ENCODE results near the gene PRKACA. TPM values are rescaled to one million over a fixed set of nuclear protein-coding genes. Genes with fewer than 3 reads are reported as not detected.

The PRKACA gene
- total and polyA plus RNA-seq, 4 donors, result 44.1 to 161 (median 111) TPM

DNA sequence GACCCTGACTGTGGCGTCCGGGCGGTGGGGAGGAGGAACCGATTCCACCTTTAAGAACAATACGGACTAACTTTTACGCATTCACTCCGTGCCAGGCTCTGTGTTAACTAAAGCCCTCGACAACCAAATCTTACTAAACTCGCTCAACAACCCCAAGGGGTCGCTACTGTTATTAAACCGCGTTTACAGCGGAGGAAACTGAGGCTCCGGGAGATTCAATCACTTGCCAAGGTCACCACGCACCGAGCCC is 28.2 kb downstream of the PRKACA start:
- H3K36me3 ChIP-seq (ENCODE audit: control insufficient read depth, insufficient read depth, low read length), result peaks cover 33% of the 10 kb centered on the region
- H3K27me3 ChIP-seq (ENCODE audit: control insufficient read depth, insufficient read depth, low read length), result no peaks in the 10 kb centered on the region
- peak overlapping the region; percentile 19 for H3K4me3 ChIP-seq (ENCODE audit: low read depth, low read length)
- 6% methylated on average over 16 of the region's 16 CpGs for WGBS (ENCODE audit: insufficient coverage)
- H3K4me1 ChIP-seq (ENCODE audit: control insufficient read depth, insufficient read depth, low read length), result peaks cover 20% of the 10 kb centered on the region
- peak in 2 of 6 donors; percentile 53 to 69 for DNase-seq (ENCODE audit: low read depth in 4 of 6, low spot score in 6 of 6)
- no peaks in the 10 kb centered on the region for H3K9me3 ChIP-seq (ENCODE audit: control insufficient read depth, insufficient read depth, low read length)
- H3K27ac ChIP-seq (ENCODE audit: low read depth, low read length), result no peak overlapping the region

DNA sequence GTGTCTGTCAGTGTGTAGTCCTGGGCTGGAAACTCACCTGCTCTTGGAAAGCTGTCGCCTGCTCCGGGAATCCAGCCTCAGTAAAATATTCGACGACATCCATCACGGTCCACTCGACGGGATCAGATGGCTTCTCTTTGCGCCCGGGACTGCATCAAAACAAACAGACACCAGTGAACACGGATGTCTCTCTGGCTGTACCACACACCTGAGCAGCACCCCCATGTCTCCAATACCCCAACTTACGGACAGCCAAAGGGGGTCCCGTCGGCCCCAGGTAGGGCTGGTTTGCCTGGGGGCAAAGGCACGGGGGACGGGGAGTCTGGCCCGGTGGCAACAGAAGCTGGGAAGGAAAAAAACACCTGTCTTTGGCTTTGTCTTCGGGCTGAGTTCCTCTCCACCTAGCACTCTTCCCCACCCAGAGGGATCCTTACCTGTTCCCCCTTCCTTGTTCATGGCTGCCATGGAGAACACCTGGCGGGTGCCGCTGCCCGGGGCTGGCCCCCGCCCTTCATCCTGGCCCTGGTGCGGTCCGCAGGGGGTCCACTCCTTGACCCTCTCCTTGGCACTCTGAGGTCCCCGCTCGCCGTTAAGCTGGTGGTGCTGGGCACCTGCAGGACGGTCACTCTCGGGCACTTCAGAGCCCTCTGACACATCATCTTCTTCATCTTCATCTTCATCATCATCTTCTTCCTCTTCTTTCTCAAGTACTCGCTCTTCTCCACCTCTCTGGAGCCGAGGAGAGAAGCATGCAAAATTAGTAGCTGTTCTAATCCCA is 28.7 kb downstream of the PRKACA start:
- WGBS (ENCODE audit: insufficient coverage), result 80% methylated on average over 26 of the region's 30 CpGs

DNA sequence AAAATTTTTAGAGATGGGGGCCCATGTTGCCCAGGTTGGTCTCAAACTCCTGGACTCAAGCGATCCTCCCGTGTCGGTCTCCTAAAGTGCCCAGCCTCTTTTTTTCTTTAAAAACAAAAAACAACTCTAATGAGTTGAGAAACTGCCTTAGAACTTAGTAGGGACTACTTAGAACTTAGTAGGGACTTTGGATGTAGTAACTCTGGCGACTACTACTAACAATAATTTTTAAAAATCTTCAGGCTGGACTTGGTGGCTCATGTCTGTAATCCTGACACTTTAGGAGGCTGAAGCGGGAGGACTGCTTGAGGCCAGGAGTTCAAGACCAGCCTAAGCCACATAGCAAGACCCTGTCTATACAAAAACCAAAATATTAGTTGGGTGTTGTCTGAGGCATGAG is 31.5 kb downstream of the PRKACA start:
- no peak for DNase-seq (ENCODE audit: low read depth in 4 of 6, low spot score in 6 of 6)
- Histone ChIP-seq H3K9me3 (ENCODE audit: control insufficient read depth, insufficient read depth, low read length) (no peaks in the 10 kb centered on the region), H3K27ac (ENCODE audit: low read depth, low read length) (no peak overlapping the region), H3K4me3 (ENCODE audit: low read depth, low read length) (no peak overlapping the region), H3K27me3 (ENCODE audit: control insufficient read depth, insufficient read depth, low read length) (no peaks in the 10 kb centered on the region), H3K36me3 (ENCODE audit: control insufficient read depth, insufficient read depth, low read length) (peaks cover 42% of the 10 kb centered on the region), H3K4me1 (ENCODE audit: control insufficient read depth, insufficient read depth, low read length) (peaks cover 20% of the 10 kb centered on the region)
- WGBS (ENCODE audit: insufficient coverage), result no CpG with 5 or more reads among the region's 5 CpGs

More for the DNA sequence above, 28.7 kb downstream of the PRKACA start:
- Histone ChIP-seq H3K4me1 (ENCODE audit: control insufficient read depth, insufficient read depth, low read length) (peaks cover 20% of the 10 kb centered on the region), H3K36me3 (ENCODE audit: control insufficient read depth, insufficient read depth, low read length) (peaks cover 38% of the 10 kb centered on the region), H3K27ac (ENCODE audit: low read depth, low read length) (no peak overlapping the region), H3K27me3 (ENCODE audit: control insufficient read depth, insufficient read depth, low read length) (no peaks in the 10 kb centered on the region), H3K4me3 (ENCODE audit: low read depth, low read length) (peak overlapping the region; percentile 19), H3K9me3 (ENCODE audit: control insufficient read depth, insufficient read depth, low read length) (no peaks in the 10 kb centered on the region)
- no peak for DNase-seq (ENCODE audit: low read depth in 4 of 6, low spot score in 6 of 6)

DNA sequence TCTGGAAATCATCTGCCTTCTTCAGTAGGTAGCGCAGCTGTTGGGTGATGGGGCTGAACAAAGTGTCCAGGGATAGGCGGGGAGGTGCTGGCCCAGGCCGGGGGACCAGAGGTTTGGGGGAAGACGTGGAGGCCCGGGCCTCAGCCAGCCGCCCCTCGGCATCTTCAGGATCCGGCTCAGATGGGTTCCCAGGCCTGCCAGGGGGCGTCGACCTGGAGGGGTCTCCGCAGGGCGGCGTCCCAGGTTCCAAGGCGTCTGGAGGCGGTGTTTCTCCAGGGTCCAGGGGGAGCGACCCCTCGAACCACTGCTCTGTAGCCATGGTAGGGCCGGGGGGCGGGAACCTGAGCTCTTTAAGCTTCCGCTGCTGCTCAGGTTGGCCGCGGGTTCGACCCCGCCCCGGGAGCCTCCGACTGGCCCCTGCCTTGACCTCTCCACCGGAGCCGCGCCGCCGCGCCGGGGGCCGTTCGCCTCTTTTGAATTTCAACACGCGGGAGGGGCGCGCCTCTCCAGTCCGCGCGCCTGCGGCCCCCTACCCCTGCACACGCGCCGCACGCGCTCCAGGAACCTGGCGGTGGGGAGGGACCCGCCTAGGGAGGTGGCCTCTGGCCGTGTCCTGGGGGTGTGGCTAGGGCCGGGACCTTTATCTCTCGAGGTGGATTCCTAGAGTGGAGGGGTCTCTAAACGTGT is 32.1 kb downstream of the PRKACA start, which contains the start of gene C19orf67:
TSS of gene C19orf67 (minus strand) at position 475 of the 687 bp plus-strand sequence. CDS start at position 319, 156 bp downstream.
- WGBS (ENCODE audit: insufficient coverage), result 38% methylated on average over 51 of the region's 54 CpGs
- no peak for DNase-seq (ENCODE audit: low read depth in 4 of 6, low spot score in 6 of 6)
- H3K27me3 ChIP-seq (ENCODE audit: control insufficient read depth, insufficient read depth, low read length), result no peaks in the 10 kb centered on the region
- H3K36me3 ChIP-seq (ENCODE audit: control insufficient read depth, insufficient read depth, low read length), result peaks cover 42% of the 10 kb centered on the region
- no peak within 1 kb of the TSS for H3K4me3 ChIP-seq (ENCODE audit: low read depth, low read length)
- peaks cover 26% of the 10 kb centered on the region for H3K4me1 ChIP-seq (ENCODE audit: control insufficient read depth, insufficient read depth, low read length)
- no peak within 1 kb of the TSS for H3K27ac ChIP-seq (ENCODE audit: low read depth, low read length)
- H3K9me3 ChIP-seq (ENCODE audit: control insufficient read depth, insufficient read depth, low read length), result no peaks in the 10 kb centered on the region

DNA sequence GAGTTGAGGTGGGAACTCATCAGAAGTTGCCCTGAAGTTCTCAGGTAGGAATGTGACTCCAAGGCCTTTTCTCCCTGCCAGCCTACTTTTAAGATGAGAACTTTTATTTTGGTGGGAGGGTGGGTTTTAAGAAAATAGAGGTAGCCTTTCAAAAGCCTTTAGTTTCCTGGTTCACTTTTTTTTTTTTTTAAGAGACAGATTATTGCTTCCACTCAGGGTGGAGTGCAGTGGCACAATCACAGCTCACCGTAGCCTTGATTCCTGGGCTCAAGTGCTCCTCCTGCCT is 34.9 kb downstream of the PRKACA start:
- Histone ChIP-seq H3K36me3 (ENCODE audit: control insufficient read depth, insufficient read depth, low read length) (peaks cover 27% of the 10 kb centered on the region), H3K4me3 (ENCODE audit: low read depth, low read length) (no peak overlapping the region), H3K9me3 (ENCODE audit: control insufficient read depth, insufficient read depth, low read length) (no peaks in the 10 kb centered on the region), H3K4me1 (ENCODE audit: control insufficient read depth, insufficient read depth, low read length) (peaks cover 22% of the 10 kb centered on the region), H3K27me3 (ENCODE audit: control insufficient read depth, insufficient read depth, low read length) (no peaks in the 10 kb centered on the region), H3K27ac (ENCODE audit: low read depth, low read length) (no peak overlapping the region)
- 0% methylated on average over 1 of the region's 1 CpG for WGBS (ENCODE audit: insufficient coverage)
- DNase-seq (ENCODE audit: low read depth in 4 of 6, low spot score in 6 of 6), result no peak

DNA sequence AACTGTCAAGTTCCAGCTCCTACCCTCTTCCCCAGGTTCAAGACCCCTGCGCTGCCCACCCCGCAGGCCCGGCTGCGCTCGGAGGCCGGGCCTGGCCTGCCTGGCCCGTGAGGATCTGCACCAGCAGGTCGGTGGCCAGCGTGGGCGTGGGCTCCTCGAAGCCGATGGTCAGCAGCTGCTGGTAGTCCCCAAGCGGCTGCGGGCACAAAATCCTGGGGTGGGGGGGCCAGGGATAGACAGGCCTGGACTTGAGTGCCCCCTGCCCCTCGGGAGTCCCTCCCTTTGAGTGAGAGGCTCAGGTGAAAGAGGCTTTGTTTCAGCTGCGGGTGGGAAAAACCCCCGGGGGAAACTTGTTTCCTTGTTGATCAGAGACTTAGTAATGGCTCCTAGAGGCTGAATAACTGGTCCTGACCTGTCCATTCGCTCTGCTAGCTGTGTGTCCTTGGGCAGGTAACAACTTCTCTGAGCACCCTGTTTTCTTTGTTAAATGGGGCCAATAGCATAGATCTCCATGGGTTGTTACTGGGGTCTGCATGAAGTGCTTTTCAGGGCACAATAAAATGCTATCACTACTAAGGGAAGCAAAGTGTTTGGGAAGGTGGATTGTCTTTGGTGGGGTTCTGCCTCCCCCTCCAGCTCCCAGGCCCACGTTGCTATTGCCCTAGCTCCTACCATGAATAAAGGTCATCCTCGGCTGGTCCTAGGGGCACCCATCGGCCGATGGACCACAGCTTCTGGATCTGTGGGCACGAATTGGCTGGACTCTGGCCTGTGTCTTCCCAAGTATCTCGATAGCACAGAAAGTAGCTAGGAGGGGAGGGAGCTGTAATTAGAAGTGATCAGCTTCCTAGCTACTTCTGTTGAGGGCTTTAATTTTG is 35.5 kb downstream of the PRKACA start:
- H3K36me3 ChIP-seq (ENCODE audit: control insufficient read depth, insufficient read depth, low read length), result peaks cover 21% of the 10 kb centered on the region
- H3K27ac ChIP-seq (ENCODE audit: low read depth, low read length), result peak overlapping the region; percentile 85
- H3K27me3 ChIP-seq (ENCODE audit: control insufficient read depth, insufficient read depth, low read length), result no peaks in the 10 kb centered on the region
- H3K9me3 ChIP-seq (ENCODE audit: control insufficient read depth, insufficient read depth, low read length), result no peaks in the 10 kb centered on the region
- DNase-seq (ENCODE audit: low read depth in 4 of 6, low spot score in 6 of 6), result no peak
- peaks cover 22% of the 10 kb centered on the region for H3K4me1 ChIP-seq (ENCODE audit: control insufficient read depth, insufficient read depth, low read length)
- H3K4me3 ChIP-seq (ENCODE audit: low read depth, low read length), result peak overlapping the region; percentile 87
- WGBS (ENCODE audit: insufficient coverage), result 21% methylated on average over 21 of the region's 24 CpGs

DNA sequence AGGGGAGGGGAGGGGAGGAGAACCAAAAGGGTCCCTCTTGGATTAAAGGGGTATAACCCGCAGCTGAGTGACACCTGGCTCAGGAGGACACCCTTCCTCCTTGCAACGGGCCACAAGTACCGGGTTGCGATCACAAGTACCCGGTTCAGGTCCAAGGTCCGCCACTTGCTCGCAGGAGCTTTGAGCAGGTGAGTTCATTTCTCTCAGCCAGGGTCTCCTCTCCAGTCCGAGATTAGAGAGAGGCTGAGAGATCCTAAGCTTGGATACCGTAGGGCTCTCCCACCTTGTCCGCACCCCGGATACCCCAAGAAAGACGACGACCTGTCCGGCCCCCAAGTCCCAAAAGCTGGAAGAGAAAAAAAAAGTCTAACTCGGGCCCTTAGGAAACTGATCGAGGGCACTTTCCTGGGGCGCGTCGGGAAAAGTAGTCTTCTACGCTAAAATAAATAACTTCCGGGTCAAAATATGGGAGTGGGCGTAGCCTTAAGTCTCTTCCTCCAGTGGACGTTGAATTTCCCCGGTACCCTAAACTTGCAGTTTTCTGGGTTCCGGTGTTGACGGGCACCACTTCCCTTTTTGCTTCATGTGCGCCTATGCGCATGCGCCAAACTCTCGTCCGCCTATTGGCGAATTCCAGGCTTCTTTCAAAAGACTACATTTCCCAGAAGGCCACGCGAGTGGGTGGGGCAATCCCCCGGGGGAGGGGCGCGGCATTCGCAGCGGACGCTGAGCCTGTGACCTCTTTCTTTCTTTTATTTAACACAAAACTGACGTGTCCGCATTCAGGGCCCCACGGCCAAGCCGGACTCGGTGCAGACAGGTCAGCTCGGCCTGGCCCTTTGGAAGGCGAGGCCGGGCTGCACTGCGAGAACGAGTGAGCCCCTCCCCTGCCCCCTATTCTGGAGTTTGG is 36.4 kb downstream of the PRKACA start:
- peak; percentile 98 to 100 (median 100) for DNase-seq (ENCODE audit: low read depth in 4 of 6, low spot score in 6 of 6)
- peak overlapping the region; percentile 85 for H3K27ac ChIP-seq (ENCODE audit: low read depth, low read length)
- H3K36me3 ChIP-seq (ENCODE audit: control insufficient read depth, insufficient read depth, low read length), result peaks cover 18% of the 10 kb centered on the region
- H3K9me3 ChIP-seq (ENCODE audit: control insufficient read depth, insufficient read depth, low read length), result no peaks in the 10 kb centered on the region
- 0% methylated on average over 48 of the region's 50 CpGs for WGBS (ENCODE audit: insufficient coverage)
- H3K27me3 ChIP-seq (ENCODE audit: control insufficient read depth, insufficient read depth, low read length), result no peaks in the 10 kb centered on the region
- peak overlapping the region; percentile 87 for H3K4me3 ChIP-seq (ENCODE audit: low read depth, low read length)
- H3K4me1 ChIP-seq (ENCODE audit: control insufficient read depth, insufficient read depth, low read length), result peaks cover 22% of the 10 kb centered on the region

DNA sequence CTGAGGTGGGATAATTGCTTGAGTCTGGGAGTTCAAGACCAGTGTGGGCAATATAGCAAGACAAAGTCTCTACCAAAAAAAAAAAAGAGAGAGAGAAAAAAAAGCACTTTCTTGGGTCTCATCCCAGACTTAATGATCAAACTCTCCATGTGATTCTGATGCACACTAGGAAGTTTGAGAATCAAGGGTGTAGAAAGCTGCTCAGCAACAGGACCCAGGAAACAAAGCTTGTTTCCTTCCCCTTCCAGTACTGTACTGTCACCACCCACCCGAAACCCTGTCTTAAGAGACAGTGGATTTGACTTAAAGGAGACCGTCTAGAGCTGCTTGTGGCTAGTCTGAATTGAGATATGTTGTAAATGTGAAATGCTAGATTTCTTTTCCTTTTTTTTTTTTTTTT is 39.2 kb downstream of the PRKACA start:
- WGBS (ENCODE audit: insufficient coverage), result no CpG with 5 or more reads among the region's 2 CpGs
- Histone ChIP-seq H3K4me3 (ENCODE audit: low read depth, low read length) (no peak overlapping the region), H3K27ac (ENCODE audit: low read depth, low read length) (no peak overlapping the region), H3K9me3 (ENCODE audit: control insufficient read depth, insufficient read depth, low read length) (no peaks in the 10 kb centered on the region), H3K27me3 (ENCODE audit: control insufficient read depth, insufficient read depth, low read length) (no peaks in the 10 kb centered on the region), H3K4me1 (ENCODE audit: control insufficient read depth, insufficient read depth, low read length) (peaks cover 44% of the 10 kb centered on the region), H3K36me3 (ENCODE audit: control insufficient read depth, insufficient read depth, low read length) (peaks cover 4% of the 10 kb centered on the region)
- DNase-seq (ENCODE audit: low read depth in 4 of 6, low spot score in 6 of 6), result no peak
